BLaER1 treated with 17β-estradiol and CSF1 and Interleukin-3, amounts not matched to agents 10 nM and 100 nM (cell line): Measurements from ENCODE around the gene CYTH1.

Experiments used
- H3K27ac ChIP-seq, 11 experiments: shearing (Covaris generic); formaldehyde crosslinking; 2 replicates each; pipeline ENCODE4 v1.8.1; 2022
- H3K27me3 ChIP-seq, 11 experiments: shearing (Covaris generic); formaldehyde crosslinking; 2 replicates each; pipeline ENCODE4 v1.8.1; 2022
- H3K36me3 ChIP-seq, 11 experiments: shearing (Covaris generic); formaldehyde crosslinking; 2 replicates each; pipeline ENCODE4 v1.8.1; 2022
- H3K4me1 ChIP-seq, 10 experiments: shearing (Covaris generic); formaldehyde crosslinking; 2 replicates each; pipeline ENCODE4 v1.8.1; 2022
- H3K4me2 ChIP-seq, 11 experiments: shearing (Covaris generic); formaldehyde crosslinking; 2 replicates each; pipeline ENCODE4 v1.8.1; 2022
- H3K4me3 ChIP-seq, 10 experiments: shearing (Covaris generic); formaldehyde crosslinking; 2 replicates each; pipeline ENCODE4 v1.8.1; 2022
- H3K9ac ChIP-seq, 11 experiments: shearing (Covaris generic); formaldehyde crosslinking; 2 replicates each; pipeline ENCODE4 v1.8.1; 2022
- H3K9me3 ChIP-seq, 11 experiments: shearing (Covaris generic); formaldehyde crosslinking; replicated peaks in 1 of 11; 2 replicates each; pipeline ENCODE4 v1.8.1; 2022
- H4K20me1 ChIP-seq, 11 experiments: shearing (Covaris generic); formaldehyde crosslinking; 2 replicates each; pipeline ENCODE4 v1.8.1; 2022
- Cebpa-rat ChIP-seq, 11 experiments: shearing (Covaris generic); IDR thresholded peaks; 2 replicates each; pipeline ENCODE4 v1.8.1; 2022

Gene CYTH1

DNA sequence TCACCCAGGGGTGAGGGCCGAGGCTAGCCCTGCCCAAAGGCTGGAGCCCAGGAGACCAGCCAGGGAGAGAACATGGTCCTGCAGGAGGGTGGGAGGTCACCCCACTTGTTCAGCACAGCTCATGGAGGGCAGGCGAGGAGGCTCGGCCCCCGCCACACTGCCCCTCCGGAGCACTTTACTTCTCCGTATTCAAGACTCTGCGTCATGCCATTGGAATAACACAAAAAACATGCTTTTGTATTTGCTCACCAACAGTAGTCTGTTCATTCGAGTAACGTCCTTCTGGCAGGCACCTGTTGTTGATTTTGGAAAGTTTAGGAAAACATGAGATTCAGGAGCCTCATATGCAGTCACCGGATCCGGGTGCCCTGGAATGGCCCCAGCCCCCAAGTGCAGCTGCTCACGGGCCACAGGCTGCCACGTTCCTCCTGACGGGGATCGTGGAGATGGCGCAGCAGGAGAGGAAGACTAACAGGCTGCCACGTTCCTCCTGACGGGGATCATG is 123.7 kb downstream of the CYTH1 start:
- TF ChIP-seq Cebpa-rat (IDR thresholded peaks at IDR 0.05): no peak
- Histone ChIP-seq H3K9ac (no peak overlapping the region), H3K9me3 (peaks cover 0 to 13% (median 6%) of the 10 kb centered on the region in 11 experiments; a peak in 7 of 22 replicates), H3K36me3 (no peaks in the 10 kb centered on the region), H3K4me3 (no peak overlapping the region), H3K27ac (no peak overlapping the region), H3K4me1 (peaks cover 0 to 18% (median 0%) of the 10 kb centered on the region in 10 experiments; a peak in 6 of 20 replicates), H4K20me1 (no peaks in the 10 kb centered on the region), H3K4me2 (no peak overlapping the region), H3K27me3 (no peaks in the 10 kb centered on the region)

DNA sequence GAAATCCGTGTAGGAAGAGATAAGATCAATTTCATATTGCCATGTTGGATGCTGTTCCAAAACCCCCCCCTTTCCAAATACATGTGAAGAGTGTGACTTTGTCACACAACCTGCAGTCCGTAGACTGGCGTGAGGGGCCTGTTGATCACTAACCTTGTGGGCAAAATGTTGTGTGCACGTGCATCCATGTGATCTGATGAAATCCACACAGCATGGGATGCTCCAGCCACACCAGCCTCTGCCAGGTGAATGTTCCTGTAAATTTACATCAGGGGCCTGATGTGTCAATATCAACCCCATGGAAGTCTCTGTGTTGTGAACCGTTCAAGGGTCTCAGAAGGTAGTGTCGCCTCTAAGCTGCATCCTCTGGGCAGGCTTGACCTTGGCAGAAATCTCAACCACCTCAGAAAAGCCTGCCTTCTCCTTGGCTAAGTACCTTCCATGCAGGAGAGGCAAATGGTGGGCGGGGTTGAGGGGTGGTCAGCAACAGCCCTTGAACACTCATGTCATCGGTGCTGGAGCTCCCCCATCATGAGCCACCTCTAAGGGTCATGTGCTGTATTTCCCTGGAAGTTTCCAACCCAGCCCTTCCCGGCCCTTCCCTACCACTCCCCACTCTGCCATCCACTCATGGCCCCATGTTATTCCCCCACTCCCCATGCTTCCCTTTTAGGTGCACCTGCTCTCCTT is 126.7 kb downstream of the CYTH1 start:
- no peaks in the 10 kb centered on the region for H3K36me3 ChIP-seq
- H3K4me1 ChIP-seq: peaks cover 0 to 35% (median 0%) of the 10 kb centered on the region in 10 experiments; a peak in 4 of 20 replicates
- TF ChIP-seq Cebpa-rat (IDR thresholded peaks at IDR 0.05): no peak
- H3K9ac ChIP-seq: no peak overlapping the region
- no peaks in the 10 kb centered on the region for H3K27me3 ChIP-seq
- H3K27ac ChIP-seq: no peak overlapping the region
- H3K4me3 ChIP-seq: no peak overlapping the region
- H3K4me2 ChIP-seq: 0 out of 22 replicates have a peak overlapping the region, but pooled peaks of 1 of the 11 experiments have one; percentile 18
- H4K20me1 ChIP-seq: no peaks in the 10 kb centered on the region
- H3K9me3 ChIP-seq: peaks cover 0 to 9% (median 0%) of the 10 kb centered on the region in 11 experiments; a peak in 2 of 22 replicates

DNA sequence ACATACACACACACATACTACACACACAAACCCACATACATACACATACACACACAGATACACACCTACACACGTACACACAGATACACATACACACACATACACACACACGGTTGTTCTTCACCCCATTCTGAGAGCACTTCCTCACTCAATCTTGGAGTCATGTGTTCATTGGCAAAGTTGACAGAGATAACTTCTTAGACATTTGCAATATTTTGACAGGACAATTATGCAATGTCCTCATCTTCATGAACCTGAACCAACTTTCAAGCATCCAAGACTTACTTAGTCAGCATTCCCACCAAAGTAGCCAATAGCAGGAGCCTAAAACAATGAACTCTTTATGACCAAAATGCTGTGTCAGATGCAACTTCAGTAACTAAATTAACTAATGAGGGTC is 127.7 kb downstream of the CYTH1 start:
- no peaks in the 10 kb centered on the region for H3K36me3 ChIP-seq
- peaks cover 0 to 9% (median 1%) of the 10 kb centered on the region in 11 experiments; a peak in 13 of 22 replicates for H3K9me3 ChIP-seq
- no peak overlapping the region for H3K9ac ChIP-seq
- H3K4me3 ChIP-seq: no peak overlapping the region
- H3K27ac ChIP-seq: no peak overlapping the region
- peak overlapping the region in 2 of 11 experiments; percentile 18 to 52; a peak in 4 of 22 replicates for H3K4me2 ChIP-seq
- no peaks in the 10 kb centered on the region for H3K27me3 ChIP-seq
- no peak for TF ChIP-seq Cebpa-rat (IDR thresholded peaks at IDR 0.05)
- no peaks in the 10 kb centered on the region for H4K20me1 ChIP-seq
- peaks cover 0 to 42% (median 0%) of the 10 kb centered on the region in 10 experiments; a peak in 4 of 20 replicates for H3K4me1 ChIP-seq

DNA sequence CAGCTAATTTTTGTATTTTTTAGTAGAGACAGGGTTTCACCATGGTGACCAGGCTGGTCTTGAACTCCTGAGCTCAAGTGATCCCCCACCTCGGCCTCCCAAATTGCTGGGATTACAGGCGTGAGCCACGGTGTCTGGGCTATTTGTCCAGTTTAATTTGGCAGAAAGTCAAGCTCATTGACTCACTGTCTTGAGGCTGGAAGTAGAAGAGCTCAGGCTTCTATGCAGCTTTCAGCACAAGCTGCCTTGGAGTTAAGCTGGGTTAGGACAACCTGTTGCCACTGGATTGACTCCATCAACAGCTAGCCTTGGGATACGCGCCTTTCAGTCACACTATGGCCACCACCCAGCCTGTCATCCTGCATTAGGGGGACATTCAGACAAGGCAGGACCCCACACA is 128.7 kb downstream of the CYTH1 start:
- H3K9ac ChIP-seq: no peak overlapping the region
- no peak overlapping the region for H3K27ac ChIP-seq
- H3K4me3 ChIP-seq: no peak overlapping the region
- peak overlapping the region in 2 of 11 experiments; percentile 18 to 44; a peak in 1 of 22 replicates for H3K4me2 ChIP-seq
- H3K4me1 ChIP-seq: peaks cover 0 to 42% (median 0%) of the 10 kb centered on the region in 10 experiments; a peak in 4 of 20 replicates
- H3K36me3 ChIP-seq: 0 out of 22 replicates have a peak, but pooled peaks cover 0 to 5% (median 0%) of the 10 kb centered on the region in 11 experiments
- no peaks in the 10 kb centered on the region for H4K20me1 ChIP-seq
- peaks cover 6 to 18% (median 11%) of the 10 kb centered on the region in 11 experiments for H3K9me3 ChIP-seq
- no peaks in the 10 kb centered on the region for H3K27me3 ChIP-seq
- no peak for TF ChIP-seq Cebpa-rat (IDR thresholded peaks at IDR 0.05)

DNA sequence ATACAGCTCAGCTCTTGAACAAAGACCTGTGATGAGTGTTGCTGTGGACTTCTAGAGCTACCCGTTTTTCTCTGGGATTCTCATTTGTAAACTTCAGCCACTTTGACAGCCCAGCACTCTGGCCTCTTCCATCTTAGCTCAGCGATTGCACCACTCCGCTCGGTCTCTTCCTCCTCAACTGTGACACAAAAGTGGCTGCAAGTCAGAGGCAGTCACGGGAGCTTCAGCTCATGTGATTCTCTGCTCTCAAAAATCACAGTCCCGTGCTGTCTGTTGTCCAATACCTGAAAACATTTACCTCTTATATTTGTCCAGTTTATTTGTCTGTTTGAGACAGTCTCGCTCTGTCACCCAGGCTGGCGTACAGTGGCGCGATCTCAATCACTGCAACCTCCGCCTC is 129.2 kb downstream of the CYTH1 start:
- Histone ChIP-seq H3K4me3 (no peak overlapping the region), H3K9me3 (peaks cover 11 to 23% (median 16%) of the 10 kb centered on the region in 11 experiments), H3K4me1 (peaks cover 0 to 42% (median 0%) of the 10 kb centered on the region in 10 experiments; a peak in 4 of 20 replicates), H3K27ac (no peak overlapping the region), H3K36me3 (0 out of 22 replicates have a peak, but pooled peaks cover 0 to 9% (median 0%) of the 10 kb centered on the region in 11 experiments), H3K4me2 (peak overlapping the region in 2 of 11 experiments; percentile 18 to 44; a peak in 1 of 22 replicates), H3K9ac (no peak overlapping the region), H3K27me3 (no peaks in the 10 kb centered on the region), H4K20me1 (no peaks in the 10 kb centered on the region)
- TF ChIP-seq Cebpa-rat (IDR thresholded peaks at IDR 0.05): no peak

DNA sequence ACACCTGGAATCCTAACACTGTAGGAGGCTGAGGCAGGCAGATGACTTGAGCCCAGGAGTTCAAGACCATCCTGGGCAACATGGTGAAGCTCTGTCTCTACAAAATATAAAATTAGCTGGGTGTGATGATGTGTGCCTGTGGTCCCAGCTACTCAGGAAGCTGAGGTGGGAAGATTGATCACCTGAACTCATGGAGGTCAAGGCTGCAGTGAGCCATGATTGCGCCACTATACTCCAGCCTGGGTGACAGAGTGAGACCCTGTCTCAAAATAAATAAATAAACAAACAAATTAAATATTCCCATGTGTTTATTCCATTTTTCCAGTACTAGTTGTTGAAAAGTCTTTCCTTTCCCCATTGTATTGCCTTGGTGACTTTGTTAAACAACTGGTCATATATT is 130.0 kb downstream of the CYTH1 start:
- Histone ChIP-seq H3K36me3 (0 out of 22 replicates have a peak, but pooled peaks cover 0 to 9% (median 0%) of the 10 kb centered on the region in 11 experiments), H3K4me1 (peaks cover 0 to 50% (median 0%) of the 10 kb centered on the region in 10 experiments; a peak in 6 of 20 replicates), H3K9me3 (peaks cover 12 to 30% (median 19%) of the 10 kb centered on the region in 11 experiments), H3K27ac (no peak overlapping the region), H4K20me1 (no peaks in the 10 kb centered on the region), H3K9ac (no peak overlapping the region), H3K4me3 (no peak overlapping the region), H3K4me2 (no peak overlapping the region), H3K27me3 (no peaks in the 10 kb centered on the region)
- TF ChIP-seq Cebpa-rat (IDR thresholded peaks at IDR 0.05): no peak

DNA sequence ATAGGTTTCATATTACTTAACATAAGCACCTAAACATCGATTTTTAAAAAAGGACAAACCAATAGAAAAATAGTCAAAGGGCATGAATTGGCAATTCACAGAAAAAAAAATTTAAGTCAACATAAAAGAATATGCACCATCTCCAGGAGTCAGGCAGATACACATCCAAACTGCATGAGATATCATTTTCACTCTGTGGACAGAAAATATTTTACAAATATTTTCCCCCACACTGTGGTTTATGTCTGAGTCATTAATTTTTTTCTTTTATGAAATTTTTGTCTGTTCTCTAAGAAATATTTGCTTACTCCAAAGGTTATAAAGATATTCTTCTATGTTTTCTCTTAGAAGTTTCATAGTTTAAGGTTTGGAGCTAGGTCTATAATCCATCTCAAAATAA is 130.5 kb downstream of the CYTH1 start:
- Histone ChIP-seq H3K36me3 (0 out of 22 replicates have a peak, but pooled peaks cover 0 to 9% (median 0%) of the 10 kb centered on the region in 11 experiments), H3K4me3 (no peak overlapping the region), H3K9me3 (peaks cover 12 to 34% (median 19%) of the 10 kb centered on the region in 11 experiments), H3K4me2 (no peak overlapping the region), H4K20me1 (no peaks in the 10 kb centered on the region), H3K9ac (no peak overlapping the region), H3K27me3 (no peaks in the 10 kb centered on the region), H3K27ac (no peak overlapping the region), H3K4me1 (peaks cover 0 to 55% (median 2%) of the 10 kb centered on the region in 10 experiments; a peak in 9 of 20 replicates)
- TF ChIP-seq Cebpa-rat (IDR thresholded peaks at IDR 0.05): no peak

DNA sequence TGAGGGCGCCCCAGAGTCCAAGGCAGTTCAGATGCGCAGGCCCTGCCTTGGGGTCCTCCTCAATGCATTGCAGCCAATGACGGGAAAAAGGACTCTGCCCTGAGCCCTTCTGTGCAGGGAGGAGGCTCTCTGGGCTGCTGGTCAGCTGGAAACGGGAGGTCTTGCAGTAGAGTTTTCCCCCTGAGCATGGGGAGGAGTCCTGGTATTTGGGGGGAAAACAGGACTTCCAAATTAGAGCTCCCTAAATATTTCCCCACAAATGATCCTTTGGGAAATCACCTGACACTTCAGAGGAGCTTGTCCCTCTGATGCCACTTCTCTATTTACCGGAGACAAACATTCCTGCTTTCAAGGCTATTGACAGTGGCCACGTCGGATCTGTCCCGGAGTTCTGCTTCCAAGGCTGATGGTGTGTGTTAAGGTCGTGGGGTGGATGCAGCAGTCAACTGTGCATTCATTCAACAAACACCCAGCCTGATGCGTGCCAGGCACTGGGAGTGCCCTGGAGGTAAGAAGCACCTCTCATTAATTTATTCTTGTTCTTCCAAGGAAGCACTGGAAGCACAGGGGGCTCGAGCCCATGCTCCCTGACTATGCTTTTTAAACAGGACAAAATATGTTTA is 131.9 kb downstream of the CYTH1 start:
- Histone ChIP-seq H3K4me3 (no peak overlapping the region), H3K4me2 (peak overlapping the region in 2 of 11 experiments; percentile 30 to 61; a peak in 4 of 22 replicates), H3K27me3 (no peaks in the 10 kb centered on the region), H3K27ac (no peak overlapping the region), H3K36me3 (0 out of 22 replicates have a peak, but pooled peaks cover 0 to 9% (median 0%) of the 10 kb centered on the region in 11 experiments), H3K9me3 (peaks cover 12 to 38% (median 19%) of the 10 kb centered on the region in 11 experiments), H4K20me1 (no peaks in the 10 kb centered on the region), H3K4me1 (peaks cover 12 to 66% (median 16%) of the 10 kb centered on the region in 10 experiments), H3K9ac (no peak overlapping the region)
- no peak for TF ChIP-seq Cebpa-rat (IDR thresholded peaks at IDR 0.05)

DNA sequence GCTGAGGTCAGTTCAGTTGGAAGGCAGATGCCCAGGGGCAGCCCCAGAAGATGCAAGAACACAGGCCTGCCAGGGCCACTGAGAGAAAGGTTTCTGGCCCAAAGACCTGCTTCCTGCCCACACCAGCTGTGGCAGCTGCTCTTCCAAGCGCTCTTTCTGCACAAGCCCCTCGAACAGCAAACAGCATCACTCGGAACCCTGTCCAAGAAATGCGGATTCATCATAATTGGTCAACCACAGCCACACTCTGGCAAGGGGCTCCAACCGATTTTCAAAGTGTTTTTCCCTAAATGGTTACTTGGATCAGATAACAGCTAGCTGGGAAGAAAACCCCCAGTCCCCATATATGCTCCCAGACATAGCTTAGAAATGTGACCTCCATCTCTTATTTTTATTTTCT is 133.8 kb downstream of the CYTH1 start:
- Histone ChIP-seq H3K27ac (peak overlapping the region in 2 of 11 experiments; percentile 87 to 88; a peak in 1 of 22 replicates), H3K9me3 (peaks cover 12 to 38% (median 19%) of the 10 kb centered on the region in 11 experiments), H3K36me3 (0 out of 22 replicates have a peak, but pooled peaks cover 0 to 9% (median 0%) of the 10 kb centered on the region in 11 experiments), H3K9ac (no peak overlapping the region), H3K4me1 (peaks cover 25 to 68% (median 31%) of the 10 kb centered on the region in 10 experiments), H3K27me3 (no peaks in the 10 kb centered on the region), H3K4me3 (no peak overlapping the region), H4K20me1 (no peaks in the 10 kb centered on the region), H3K4me2 (no peak overlapping the region)
- TF ChIP-seq Cebpa-rat (IDR thresholded peaks at IDR 0.05): no peak
